ENCODE data around the gene TRAPPC3.
"Not testable (repeated sequence)": the region's sequence is repeated elsewhere in the genome, so short reads cannot be mapped to it uniquely, and the experiment has no call there.

TRAPPC3 gene
- 49.4 to 53.2 reads per million in 2 experiments for total RNA-seq

DNA sequence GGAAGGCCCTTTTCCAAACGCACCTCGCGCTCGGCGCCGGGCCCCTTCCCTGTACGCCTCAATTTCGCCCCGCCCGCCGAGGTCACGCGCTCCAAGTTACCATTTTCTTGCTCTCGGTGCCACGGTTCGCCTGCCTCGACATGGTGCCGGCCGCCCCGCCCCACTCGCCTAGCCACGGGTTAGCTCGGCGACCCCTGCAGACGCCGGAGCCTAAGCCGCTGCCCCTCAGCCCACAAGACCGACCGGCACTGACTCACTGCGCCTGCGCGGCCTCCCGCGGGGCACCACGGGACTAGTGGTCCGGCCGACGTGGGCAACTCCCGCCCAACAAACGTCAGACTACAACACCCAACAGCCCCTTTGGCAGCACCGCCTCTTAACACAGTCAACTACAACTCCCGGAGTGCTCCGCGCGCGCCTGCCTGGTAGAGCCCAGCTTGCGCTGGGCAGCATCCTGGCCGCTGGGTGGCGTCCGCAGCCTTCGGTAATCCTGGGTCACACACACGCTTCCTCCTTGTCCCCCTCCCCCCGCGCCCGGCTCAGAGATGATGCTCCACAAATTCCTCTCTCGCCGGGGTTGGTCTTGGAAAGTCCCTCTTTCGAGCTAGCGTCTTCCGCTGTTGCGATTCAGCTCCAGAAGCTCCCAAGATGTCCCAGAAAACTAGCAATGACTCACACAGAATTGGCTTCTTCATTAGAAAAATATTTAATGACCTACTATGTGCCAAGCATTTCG, at the start of gene TRAPPC3:
TSS of gene TRAPPC3 (minus strand) at position 250 of the 736 bp plus-strand sequence. CDS start at position 142, 108 bp downstream.
- peak; percentile 99 for DNase-seq (ENCODE audit: low read depth)

DNA sequence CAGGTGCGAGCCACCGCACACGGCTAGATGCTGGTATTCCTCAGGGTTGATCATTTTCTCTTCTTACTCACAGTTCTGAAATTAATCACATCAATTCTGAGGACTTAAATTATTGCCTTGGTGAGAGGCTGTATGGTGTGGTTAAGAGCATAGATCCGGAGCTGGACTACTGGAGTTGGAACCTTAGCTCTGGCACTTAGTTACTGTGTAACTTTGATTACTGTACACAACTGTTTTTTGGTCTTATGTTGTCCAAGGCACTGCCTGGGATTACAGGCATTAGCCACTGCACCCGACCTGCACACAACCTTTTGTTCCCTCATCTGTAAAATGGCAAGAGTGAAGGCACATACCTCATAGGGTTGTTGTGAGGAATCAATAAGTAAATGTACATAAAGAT, 49.4 kb upstream of the TRAPPC3 start:
- DNase-seq (ENCODE audit: low read depth): no peak

GRCh38 chr1:36196805-36197204, 47.5 kb upstream of the TRAPPC3 start:
- DNase-seq (ENCODE audit: low read depth): not testable (repeated sequence)

GRCh38 chr1:36187800-36188593, 38.7 kb upstream of the TRAPPC3 start:
- DNase-seq (ENCODE audit: low read depth): peak; percentile 74

DNA sequence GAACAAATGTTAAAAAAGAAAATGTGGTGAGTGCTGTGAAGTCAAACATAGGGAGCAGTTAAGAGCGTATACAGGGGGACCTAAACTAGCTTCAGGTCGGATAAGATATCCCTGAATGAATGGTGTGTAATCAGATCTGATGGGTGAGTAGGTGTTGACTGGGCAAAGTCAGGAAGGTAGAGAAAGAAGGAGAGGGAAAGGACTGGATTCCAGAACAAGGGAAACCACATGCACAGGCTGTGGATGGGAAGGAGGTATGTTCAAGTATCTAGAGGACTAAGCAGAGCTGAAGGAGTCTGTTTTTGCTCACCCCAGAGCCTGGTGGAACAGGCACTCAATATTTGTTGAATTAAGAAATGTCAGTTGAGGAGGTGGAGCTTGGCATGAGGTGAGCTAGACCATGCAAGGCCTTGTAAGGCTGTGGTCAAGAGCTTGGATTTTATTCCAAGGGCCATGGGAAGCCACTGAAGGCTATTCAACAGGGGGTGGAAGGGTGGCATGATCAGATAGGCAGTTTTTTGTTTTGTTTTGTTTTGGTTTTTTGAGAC, 34.1 kb upstream of the TRAPPC3 start:
- DNase-seq (ENCODE audit: low read depth): no peak

DNA sequence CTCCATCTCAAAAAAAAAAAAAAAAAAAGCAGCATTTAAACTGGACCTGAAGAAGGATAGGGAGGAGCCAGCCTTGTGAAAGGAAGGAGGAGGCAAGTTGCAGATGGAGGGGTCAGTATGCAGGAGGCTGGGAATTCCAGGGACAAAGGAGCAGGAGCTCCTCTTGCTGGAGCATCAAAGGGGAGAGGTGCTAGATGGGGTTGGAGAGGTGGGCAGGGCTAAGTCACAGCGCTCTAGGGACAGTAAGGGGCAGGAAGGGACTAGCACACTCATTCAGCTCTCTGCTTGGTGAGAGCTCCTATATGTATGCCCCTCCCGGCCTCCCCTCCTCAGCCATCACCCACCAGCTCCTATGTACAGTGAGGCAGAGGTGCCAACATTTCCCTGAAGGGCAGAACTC, 33.4 kb upstream of the TRAPPC3 start:
- DNase-seq (ENCODE audit: low read depth): no peak

DNA sequence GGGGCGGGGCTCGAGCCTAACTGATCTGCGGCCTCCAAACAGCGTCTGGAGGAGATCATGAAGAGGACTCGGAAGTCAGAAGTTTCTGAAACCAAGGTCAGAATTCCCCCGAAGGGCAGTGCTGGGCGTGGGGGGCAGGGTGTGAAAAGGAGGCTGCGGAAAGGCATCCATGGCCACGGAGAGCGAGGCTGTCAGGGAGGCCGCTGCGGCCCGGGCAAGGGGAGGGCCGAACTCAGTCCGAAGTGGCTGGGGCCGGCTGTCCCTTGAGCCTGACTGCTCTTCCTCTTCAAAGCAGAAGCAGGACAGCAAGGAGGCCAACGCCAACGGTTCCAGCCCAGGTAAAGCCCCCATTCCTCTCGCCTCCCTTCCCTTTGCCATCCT, 29.9 kb upstream of the TRAPPC3 start:
- no peak for DNase-seq (ENCODE audit: low read depth)

GRCh38 chr1:36178471-36179219, 29.4 kb upstream of the TRAPPC3 start:
- DNase-seq (ENCODE audit: low read depth): no peak

GRCh38 chr1:36177589-36178431, 28.5 kb upstream of the TRAPPC3 start:
- DNase-seq (ENCODE audit: low read depth): no peak

- DNase-seq (ENCODE audit: low read depth): no peak
Observed at GRCh38 chr1:36176106-36176949, 27.0 kb upstream of the TRAPPC3 start.

DNA sequence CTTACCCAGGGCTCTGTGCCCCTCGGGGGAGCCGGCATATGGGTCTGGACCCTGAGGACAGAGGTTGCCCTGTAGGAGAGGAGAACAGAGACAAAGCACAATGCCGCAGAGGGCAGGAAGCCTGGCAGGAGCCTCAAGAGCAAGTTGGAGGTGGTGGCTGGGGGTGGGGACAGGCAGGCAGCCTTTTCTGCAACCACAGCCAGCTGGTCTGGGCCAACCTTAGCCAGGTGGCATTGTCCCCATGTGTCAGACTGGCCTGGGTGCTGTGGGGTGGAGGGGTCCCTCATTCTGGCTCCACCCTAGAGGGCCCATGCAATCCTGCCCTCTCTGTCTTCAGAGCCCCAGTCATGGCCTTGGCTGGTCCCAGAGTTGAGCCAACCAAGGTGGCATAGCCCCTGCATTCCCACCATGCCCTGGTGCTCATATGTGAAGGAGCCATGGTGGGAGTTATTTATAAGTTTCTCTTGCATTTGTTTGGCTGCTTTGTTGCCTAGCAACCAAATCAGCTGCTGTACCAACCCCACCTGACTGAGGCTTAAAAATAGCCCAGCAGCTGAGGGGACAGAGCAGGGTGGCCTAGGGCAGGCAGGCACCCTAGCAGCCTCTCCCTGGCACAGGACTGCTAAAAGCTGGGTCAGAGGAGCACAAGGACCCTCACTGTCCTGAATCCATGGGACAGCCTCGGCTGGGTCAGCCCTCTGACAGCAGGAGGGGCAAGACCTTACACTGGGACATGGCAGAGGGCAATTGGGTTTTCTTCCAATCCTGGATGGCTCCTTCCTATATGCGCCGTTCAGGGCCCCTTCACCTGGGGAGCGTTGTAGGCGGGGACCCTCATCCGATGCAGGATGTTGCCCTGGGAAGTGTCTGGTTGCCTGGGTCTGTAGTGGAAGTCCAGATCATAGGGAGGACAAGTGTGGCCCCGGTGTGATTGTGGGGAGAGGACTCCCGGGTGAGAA, 26.1 kb upstream of the TRAPPC3 start:
- no peak for DNase-seq (ENCODE audit: low read depth)

GRCh38 chr1:36174713-36175112, 25.4 kb upstream of the TRAPPC3 start:
- no peak for DNase-seq (ENCODE audit: low read depth)

DNA sequence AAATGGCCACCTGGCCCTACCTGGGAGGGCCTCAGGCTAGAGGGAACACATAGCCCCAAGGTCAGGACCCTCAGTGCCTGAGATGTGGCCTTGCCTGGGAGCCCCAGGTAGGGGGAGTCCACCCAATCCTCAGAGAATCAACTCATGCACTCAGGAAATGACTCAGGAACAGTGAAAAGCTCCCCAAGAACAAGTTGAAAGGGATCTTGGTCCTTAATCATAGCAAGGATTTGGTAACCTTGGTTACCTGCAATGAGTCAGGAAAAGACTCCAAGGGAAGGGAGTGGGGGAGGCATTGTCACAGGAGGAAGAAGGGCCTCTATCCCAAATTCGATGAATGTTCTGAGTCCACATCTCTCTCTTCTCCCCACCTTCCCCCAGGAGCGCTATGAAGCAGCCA, 23.7 kb upstream of the TRAPPC3 start:
- no peak for DNase-seq (ENCODE audit: low read depth)

GRCh38 chr1:36172017-36172747, 22.9 kb upstream of the TRAPPC3 start:
- DNase-seq (ENCODE audit: low read depth): no peak

DNA sequence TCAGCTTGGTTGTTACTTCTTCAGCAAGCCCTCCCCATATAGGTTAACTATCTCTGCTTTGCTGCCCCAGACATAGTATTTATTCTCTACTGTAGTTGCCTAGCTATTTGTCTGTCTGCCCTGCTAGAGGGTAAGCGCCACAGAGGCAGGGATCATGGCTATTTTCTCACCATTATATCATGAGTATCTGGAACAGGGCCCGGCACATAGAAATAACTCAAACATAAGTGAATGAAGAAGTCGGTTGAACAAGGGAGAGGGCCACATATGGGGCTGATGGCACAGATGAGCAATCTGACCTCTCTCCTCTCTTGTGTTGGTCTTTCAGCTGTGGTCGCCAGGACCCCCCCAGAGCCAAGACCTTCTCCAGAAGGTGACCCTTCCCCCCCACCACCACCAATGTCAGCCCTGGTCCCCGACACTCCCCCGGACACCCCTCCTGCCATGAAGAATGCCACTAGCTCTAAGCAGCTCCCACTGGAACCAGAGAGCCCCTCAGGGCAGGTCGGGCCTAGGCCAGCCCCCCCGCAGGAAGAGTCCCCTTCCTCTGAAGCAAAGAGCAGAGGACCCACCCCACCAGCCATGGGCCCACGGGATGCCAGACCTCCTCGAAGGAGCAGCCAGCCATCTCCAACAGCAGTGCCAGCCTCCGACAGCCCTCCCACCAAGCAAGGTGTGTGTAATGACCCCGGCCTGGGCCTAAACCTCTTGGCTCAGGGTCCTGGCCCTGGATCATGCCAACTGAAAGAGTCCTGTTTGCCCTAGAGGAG, 21.5 kb upstream of the TRAPPC3 start:
- DNase-seq (ENCODE audit: low read depth): no peak

DNA sequence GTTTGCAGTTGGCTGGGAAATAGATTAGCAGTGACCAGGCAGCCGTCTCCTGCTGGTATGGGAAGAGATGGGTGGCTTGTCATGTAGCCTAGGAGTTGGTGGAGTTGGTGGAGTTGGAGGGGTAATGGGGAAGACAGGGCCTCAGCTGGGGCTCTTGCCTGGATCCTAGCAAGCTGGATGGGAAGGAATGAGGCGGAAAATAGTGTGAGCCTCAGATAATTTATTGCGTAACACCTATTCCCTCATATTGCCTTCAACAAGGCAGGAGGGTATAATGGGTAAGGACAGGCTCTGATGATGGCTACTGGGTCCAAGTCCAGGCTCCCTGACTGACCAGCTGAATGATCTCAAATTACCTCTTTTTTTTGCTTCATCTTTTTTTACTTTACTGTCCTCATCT, 19.2 kb upstream of the TRAPPC3 start:
- DNase-seq (ENCODE audit: low read depth): no peak

Measured in T follicular helper cell (primary cell).